GM19240 (cell line): ENCODE measurements around the gene HNMT.
"Not testable (repeated sequence)": the region's sequence is repeated elsewhere in the genome, so short reads cannot be mapped to it uniquely, and the experiment has no call there.

Source experiments
- DNase-seq: peaks from one replicate; pipeline ENCODE4 v3.0.0; 2011; ENCODE audit warnings: low spot score; ENCODE audit not compliant: insufficient read length

Gene HNMT

DNA sequence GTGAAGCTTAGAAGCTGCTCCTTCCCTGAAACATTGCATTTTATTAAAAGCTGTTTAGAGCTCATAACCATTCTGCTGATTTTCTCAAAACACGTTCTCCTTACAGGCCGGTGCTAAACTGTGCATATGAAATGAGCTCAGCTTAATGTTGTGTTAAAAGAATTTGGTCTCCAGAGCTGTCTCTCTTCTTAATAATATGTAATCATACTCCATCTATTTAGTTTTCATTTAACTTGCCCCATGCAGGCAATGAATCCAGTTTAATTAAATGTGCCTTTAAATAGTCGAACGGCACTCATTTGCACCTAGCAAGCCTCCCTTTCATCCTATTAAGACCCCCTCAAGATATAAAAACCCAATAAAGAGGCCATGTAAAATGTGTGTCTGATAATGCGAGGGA is 76.3 kb downstream of the HNMT start:
- no peak for DNase-seq

- DNase-seq: no peak
Measured at GRCh38 chr2:138042311-138042710, 78.0 kb downstream of the HNMT start.

GRCh38 chr2:138043588-138043987 is 79.3 kb downstream of the HNMT start:
- not testable (repeated sequence) for DNase-seq

DNA sequence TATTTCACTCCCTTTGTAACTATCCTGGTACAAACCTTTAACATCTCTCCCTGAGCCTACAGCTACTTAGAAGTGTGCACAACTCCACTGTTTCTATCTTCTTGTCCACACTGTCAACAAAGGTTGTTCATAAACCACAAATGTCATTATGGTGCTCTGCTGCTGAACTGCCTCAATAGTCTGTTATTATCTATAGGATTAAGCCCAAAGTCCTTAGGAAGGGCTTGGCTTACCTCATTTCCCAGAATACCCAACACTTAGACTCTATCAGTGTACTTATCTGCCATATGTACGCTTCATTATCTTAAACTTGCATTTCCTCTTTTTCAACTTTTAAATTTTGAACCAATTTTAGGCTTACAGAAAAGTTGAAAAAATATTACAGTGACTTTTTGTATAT is 94.2 kb downstream of the HNMT start:
- no peak for DNase-seq

DNA sequence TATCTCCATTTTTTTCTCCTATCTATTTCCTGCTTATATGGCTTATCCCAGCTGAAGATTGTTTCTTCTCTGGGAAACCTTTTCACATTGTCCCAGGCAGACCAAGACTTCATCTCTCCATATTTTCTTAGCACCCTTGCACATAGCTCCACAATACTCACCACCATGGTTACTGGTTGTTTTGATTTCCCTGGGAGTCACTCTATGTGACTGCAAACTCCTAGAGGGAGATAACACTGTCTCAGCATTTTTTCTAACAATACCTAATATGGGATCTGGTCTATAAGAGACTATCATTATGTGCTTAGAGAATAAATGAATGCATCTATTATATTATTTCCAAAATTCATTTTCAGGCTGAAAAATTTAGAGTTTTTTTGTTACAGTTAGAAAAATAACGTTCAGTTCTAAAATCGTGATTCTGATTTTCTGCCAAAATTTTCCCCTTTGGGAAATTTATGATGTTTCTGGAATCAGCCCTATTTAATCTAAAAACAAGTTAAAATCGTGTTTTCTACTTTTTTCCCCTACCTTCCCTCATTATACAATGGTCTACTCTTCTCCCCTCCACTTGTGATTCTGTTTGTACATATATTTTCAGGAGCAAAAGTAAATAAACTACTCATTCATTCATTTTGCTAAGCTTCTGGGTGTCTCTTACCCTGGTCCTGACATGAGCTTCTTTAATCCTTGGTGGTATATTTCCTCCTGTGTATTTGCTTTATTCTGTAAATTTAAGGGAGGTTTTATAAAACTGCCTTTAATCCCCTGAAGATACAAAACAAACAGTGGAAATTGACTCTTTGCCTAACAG is 95.4 kb downstream of the HNMT start:
- DNase-seq: no peak

GRCh38 chr2:138060301-138060635 is 96.0 kb downstream of the HNMT start:
- DNase-seq: no peak

- no peak for DNase-seq
Measured at GRCh38 chr2:138061961-138062360, 97.7 kb downstream of the HNMT start.

DNA sequence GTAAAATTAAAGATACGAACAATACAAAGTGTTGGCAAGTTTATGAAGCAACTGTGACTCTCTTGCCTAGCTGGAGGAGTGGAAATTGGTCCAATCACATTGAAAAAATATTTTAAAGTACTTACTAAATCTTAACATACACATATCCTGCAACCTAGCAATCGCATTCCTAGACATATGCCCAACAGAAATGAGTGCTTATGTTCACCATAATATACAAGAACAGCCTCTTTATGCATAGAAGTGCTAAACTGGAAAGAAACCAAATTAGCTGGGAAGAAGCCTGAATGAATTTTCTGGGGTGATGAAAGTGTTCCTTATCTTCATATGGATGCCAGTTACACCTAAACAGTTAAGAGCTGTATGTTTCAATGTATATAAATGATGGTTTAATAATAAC is 98.9 kb downstream of the HNMT start:
- no peak for DNase-seq
